ENCODE measurements around the gene EPB41L4B.

DNA sequence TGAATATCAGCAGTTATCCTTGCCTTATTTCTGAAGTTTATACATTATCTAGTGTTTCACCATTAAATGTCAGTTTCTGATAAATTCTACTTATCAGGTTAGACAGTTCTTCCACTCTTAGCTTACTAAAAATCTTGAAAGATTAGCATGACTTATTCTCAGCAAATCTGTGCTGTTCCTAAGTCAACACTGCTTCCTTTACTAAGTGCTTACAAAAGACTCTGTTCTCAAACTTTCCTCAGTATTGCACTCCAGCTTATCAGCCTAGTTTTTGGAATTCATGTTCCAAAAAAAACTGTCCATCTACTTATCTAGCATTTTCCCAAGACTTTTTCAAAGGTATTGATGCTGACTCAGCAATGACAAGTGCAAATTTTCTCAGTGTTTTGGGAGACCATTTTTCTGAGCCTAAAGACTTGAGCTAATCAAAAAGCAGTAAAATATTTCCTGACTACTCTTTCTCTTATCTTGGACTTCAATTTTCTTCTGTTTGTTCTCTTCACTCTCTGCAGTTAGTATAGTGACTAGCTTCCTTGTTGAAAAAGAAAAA, 92.7 kb downstream of the EPB41L4B start:
- TF ChIP-seq, protein P1, sequence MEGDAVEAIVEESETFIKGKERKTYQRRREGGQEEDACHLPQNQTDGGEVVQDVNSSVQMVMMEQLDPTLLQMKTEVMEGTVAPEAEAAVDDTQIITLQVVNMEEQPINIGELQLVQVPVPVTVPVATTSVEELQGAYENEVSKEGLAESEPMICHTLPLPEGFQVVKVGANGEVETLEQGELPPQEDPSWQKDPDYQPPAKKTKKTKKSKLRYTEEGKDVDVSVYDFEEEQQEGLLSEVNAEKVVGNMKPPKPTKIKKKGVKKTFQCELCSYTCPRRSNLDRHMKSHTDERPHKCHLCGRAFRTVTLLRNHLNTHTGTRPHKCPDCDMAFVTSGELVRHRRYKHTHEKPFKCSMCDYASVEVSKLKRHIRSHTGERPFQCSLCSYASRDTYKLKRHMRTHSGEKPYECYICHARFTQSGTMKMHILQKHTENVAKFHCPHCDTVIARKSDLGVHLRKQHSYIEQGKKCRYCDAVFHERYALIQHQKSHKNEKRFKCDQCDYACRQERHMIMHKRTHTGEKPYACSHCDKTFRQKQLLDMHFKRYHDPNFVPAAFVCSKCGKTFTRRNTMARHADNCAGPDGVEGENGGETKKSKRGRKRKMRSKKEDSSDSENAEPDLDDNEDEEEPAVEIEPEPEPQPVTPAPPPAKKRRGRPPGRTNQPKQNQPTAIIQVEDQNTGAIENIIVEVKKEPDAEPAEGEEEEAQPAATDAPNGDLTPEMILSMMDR (IDR thresholded peaks at IDR 0.05) = no peak
- no peak for TF ChIP-seq POLR2AphosphoS5 (IDR thresholded peaks at IDR 0.05)
- TF ChIP-seq POLR2A (IDR thresholded peaks at IDR 0.05) = no peak

Measured in breast epithelium (tissue), 3 donors.